GM18526 (cell line): ENCODE results near the gene MYPN.

Experiments used
- POLR2A ChIP-seq: IDR thresholded peaks from 3 replicates; pipeline ENCODE4 v1.6.1; 2011; ENCODE audit not compliant: insufficient read length; ENCODE audit errors: extremely low read depth

MYPN gene

DNA sequence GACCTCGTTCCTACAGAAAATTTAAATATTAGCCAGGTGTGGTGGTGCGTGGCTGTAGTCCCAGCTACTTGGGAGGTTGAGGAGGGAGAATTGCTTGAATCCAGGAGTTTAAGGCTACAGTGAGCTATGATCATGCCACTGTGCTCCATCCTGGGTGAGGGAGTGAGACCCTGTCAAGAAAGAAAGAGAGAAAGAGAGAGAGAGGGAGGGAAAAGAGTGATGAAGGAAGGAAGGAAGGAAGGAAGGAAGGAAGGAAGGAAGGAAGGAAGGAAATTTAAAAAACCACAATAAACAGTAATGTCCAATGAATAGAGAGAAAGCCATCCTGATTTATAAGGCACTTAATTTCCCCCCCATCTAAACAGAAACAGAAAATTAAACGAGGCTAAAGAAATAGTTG is 9.4 kb downstream of the MYPN start:
- TF ChIP-seq POLR2A, result no peak

DNA sequence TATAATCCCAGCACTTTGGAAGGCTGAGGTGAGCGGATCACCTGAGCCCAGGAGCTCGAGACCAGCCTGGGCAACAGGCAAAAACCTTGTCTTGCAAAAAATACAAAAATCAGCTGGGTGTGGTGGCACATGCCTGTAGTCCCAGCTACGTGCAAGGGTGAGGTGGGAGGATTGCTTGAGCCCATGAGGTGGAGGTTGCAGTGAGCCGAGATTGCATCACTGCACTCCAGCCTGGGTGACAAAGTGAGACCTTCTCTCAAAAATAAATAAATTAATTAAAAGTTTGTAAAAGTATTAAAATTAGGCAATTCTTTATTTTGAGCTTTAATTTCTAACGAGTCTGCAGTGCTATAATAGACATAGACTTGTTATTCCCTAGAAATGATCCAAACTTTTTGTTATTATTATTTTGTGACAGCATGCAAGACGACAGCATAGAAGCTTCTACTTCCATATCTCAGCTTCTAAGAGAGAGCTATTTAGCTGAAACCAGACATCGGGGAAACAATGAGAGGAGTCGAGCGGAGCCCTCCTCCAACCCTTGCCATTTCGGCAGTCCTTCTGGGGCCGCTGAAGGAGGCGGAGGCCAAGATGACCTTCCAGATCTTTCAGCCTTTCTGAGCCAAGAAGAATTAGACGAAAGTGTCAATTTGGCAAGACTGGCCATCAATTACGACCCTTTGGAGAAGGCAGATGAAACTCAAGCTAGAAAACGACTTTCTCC is 11.9 kb downstream of the MYPN start:
- TF ChIP-seq POLR2A, result no peak

DNA sequence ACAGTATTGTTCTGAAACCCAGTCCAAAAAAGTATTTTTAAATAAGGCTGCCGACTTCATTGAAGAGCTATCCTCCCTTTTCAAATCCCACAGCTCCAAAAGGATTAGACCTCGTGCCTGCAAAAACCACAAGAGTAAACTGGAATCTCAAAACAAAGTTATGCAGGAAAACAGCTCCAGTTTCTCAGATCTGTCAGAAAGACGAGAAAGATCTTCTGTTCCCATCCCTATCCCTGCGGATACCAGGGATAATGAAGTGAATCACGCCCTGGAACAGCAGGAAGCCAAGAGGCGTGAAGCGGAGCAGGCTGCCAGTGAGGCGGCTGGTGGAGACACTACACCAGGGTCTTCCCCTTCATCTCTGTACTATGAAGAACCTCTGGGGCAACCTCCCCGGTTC is 12.6 kb downstream of the MYPN start:
- TF ChIP-seq POLR2A, result no peak

DNA sequence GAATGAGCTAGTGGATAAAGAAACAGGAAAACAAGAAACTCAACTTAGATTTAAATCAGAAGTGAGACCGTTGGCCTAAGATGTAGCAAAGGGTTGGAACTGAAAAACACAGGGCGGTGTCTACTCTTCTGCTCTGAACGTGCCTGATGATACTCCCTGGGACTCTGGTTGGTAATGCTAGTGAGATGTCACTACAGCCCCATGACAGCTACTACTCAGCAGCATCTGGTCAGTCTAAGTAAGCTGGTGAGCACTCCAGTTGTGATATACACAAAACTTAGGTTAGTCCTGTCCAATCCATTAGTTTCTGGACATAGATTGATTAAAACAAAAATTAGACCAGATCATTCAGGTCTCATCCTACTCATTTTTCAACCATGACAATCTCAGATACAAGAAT is 15.4 kb downstream of the MYPN start:
- TF ChIP-seq POLR2A, result no peak

DNA sequence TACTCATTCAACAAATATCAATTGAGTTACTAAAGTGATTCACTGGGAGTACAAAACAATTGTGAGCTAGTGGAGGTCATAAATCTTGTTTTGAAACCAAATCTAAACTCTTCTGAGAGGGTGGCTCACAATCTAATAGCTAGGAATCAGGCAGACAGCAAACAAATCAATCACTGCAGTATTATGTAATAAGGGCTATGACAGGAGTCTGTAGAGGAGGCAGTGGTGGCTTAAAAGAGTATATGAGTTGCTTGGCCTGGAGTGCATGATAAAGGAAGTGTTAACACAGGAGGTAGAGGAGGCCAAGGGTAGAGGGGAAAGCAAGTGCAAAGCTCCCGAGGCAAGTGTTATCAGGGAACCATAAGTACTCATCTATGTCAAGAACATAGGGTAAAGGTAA is 16.5 kb downstream of the MYPN start:
- no peak for TF ChIP-seq POLR2A

DNA sequence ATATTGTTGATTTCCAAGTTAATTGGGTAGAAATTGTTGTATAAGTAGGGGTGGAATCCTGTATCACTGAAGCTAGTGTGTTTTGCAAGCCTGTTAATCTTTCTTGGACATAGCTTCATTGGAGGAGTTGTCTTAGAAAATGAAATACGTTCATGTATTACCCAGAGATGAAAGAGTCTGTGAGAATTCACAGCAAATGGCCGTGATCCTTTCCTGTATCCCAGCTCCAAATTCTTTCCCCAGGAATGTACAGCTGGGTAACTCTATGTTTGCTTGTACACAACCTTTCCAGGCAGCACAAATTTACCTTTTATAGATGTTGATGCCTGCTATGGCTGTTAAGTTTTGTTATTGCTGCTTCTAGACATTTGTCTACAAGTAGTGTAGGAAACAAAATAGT is 18.7 kb downstream of the MYPN start:
- TF ChIP-seq POLR2A, result no peak

DNA sequence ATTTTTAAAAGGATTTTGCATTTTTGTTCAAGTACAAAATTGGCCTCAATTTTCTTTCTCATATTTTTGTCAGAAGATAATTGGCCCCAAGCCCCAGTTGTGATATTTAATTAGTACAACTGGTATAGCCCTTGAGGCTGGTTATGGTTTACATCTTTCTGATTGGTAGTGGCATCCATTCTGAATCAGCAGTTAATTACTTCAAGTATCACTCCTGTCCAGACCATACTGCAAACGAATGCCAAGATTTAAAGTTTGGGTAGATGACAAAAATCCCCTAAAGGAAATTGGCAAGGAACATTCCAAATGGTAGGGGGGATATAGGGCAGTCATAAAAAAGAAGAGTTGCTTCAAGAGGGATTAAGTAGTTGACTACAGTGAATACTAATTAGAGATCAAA is 23.1 kb downstream of the MYPN start:
- TF ChIP-seq POLR2A, result no peak

DNA sequence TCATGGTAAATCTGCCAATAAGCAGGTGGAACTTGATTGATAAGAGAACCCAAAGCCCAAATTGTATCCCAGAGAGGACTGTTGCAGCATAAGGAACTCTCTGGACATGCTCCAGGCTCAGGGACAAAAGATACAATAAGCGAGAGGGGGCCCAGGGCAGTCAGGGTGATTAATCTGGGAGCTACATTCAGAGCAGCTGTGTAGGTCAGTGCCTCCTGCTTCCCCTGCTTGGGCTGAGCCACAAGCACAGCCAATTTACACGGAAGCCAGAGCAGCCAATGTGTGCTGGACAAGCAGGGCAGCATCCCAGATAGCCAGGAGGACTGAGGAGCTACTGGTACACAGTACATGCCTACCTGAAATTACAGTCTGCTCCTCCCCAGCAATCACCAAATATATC is 24.2 kb downstream of the MYPN start:
- no peak for TF ChIP-seq POLR2A

DNA sequence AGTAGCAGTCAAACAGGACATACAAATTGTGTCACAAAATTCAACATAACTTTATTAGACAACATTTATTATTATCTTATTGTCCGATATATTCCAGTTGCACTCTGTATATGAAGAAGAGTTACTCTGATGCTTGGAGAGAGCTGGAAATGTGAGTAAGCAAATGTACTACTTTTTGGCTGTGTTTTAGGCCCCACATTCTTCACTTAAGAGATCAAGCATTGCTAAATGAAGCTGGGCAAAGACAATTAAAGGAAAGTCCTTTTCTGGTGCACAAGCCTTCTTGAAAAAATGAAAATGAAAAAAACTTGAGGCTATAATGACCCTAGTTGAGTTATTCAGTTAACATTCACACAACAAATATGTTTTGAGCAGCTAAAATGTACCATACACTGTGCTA is 26.1 kb downstream of the MYPN start:
- TF ChIP-seq POLR2A, result no peak

DNA sequence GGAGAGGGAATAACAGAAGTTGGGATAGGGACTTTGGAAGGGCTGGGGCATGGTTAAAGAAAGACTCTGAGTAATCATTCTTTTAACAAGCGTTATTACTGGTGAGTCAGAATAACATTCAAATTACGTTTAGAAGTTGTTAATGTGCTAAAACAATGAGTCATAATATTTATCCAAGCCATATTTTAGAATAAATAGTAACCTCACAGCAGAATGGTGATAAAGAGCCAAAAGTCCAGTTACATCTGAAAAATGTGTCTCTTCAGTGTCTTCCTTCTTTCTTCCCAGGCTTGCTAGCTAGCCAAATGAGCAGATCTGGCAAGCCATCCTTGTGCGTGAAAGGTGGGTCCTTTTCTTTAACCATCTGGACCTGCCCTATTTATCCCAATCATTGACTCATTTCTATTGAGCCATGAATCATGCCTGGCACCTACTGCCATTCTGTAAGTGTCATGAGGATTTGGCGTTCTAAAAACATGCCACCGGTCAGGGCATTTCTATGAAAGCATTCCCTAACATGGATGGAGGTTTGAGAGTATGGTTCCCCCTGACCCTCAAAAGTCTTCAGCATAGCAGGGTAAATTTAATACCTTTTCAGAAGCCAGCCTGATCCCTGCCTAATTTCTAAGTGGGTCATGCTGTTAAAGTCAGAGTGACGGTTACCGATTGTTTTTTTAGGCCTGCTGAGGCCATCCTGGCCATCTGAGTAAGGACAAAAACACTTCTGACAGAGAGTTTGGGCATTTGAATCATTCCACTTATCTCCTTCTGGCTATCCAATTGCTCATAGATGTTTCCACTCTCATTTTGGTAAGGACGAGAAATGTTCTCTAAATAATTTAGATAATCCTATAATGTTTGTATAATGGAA is 26.9 kb downstream of the MYPN start:
- TF ChIP-seq POLR2A, result no peak

DNA sequence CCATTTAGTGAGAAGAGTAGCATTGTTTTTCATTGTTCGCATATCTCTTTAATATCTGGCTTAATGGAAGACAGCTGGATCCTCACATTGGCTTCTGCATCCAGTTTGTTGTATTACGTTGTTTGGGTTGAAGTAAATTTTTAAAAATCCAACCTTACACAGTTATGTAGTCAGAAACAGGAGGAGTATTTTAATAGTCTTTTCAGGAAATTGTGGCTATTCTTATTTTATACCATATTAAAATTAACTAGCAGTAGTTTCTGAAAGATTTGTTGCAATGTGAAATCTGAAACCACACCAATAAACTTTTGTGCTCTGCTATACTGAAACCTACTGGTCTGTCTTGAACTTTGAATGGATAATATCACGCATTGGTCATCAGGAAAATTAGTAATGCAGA is 27.9 kb downstream of the MYPN start:
- no peak for TF ChIP-seq POLR2A

DNA sequence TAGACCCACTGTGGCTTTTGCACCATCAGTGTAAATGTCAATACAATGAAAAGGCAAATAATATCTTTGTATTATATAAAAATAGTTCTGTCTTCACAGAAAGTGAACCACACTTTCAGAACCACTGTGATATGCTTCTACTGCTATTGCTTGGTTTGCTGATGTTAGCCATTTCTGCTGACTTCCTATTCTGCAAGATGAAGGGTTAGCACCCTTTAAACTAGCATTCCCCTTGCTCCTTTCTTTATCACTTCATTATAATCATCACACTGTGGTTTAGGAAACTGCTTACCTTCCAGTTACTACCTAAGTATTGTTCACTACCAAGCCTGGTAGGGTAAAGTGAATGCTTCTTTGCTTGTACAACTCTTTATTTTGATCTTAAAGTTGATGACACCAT is 29.2 kb downstream of the MYPN start:
- TF ChIP-seq POLR2A, result no peak

DNA sequence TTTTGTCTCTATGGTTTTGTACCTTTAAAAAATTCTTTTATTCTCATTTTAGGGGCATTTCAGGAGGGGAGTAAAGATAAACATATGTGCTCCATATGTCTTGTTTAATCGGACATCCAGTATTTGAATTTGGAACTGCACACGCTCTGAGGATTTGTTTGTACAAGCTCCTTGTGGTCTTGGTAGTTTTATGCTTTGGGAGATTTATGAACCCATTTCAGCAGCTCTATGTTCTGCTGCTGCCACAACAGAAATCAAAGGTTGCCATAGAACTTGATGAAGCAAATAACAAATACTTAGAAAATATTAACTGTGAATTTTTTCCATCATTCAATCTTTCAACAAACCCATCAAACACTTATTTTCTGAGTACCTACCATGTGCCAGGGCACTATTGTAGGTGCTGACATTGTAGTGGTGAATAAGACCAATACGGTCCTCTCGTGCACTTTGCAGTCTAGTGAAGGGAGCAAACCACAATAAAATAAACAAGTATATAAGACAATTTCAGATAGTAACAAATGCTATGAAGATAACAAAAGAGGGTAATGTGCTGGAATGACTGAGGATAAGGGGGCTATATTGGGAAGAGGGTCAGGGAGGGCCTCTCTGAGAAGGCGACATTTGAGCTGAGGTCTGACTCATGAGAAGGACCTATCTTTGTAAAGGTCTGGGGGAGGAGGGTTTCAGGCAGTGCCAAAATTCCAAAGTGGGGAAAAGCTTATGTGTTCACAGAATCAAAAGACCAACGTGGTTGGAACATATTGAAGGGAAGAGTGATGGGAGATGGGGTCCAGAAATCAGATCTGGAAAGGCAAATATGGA is 30.4 kb downstream of the MYPN start:
- TF ChIP-seq POLR2A, result no peak

DNA sequence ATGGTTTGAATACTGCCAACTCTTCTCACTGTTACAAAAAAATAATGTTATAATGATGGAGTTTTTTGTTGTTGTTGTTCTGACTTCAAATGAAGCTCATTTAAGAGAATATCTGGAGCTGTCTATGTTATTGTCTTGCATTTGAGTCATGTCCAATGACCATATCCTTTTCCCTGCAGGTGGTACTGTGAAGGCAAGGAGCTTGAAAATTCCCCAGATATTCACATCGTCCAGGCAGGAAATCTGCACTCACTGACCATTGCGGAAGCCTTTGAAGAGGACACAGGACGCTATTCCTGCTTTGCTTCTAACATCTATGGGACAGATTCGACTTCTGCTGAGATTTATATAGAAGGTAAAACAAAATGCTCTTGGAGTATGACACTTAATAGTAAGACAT is 33.5 kb downstream of the MYPN start:
- no peak for TF ChIP-seq POLR2A

DNA sequence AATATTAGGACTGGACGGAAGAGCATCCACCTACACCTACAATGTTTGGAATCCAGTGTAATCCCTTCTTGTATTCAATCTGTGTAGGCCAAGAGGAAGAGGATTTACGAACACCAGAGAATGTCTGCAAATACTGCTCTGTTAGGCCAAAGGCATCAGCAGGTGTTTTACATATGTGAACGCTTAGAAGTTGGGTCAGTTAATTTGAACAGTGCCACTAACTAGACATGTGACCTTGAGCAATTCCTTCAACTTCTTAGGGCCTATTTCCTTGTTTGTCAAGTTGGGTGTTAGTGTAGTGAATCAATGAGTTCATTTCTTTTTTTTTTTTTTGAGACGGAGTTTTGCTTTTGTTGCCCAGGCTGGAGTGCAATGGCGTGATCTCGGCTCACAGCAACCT is 35.4 kb downstream of the MYPN start:
- TF ChIP-seq POLR2A, result no peak

DNA sequence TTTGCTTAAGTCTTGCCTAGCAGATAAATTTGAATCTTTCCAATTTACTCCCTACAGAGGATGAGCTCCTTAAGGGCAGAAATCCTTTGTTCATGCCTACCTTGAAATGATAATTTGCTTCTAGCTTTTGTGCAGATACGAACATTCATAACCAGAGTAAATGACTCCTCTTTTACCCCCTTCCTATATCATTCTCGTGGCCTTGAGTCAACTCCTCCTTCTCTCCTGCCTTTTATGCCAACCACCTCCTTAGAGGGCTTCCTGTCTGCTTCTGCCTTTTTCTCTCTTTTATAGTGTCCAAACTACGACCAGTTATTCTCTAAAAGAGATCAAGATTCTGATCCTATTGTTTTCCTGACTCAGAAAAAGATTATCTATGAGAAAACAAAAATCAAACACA is 36.4 kb downstream of the MYPN start:
- no peak for TF ChIP-seq POLR2A

DNA sequence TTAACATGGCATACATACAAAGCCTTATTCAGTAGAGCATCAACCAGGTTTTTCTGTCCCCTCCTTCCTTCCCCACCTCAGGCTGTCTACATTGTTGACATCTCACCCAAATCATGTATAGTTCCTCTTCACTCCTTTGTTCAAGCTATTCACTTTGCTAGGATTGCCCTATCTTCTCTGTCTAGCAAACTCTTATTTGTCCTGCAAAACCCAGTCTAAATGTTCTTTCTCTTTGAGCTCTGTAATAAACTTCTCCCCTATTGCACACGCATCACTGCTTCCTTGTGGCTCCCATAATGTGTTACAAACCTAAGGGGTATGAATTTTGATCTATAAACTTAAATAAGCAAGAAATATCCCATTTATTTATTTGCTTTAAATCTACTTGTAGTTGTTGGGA is 36.8 kb downstream of the MYPN start:
- no peak for TF ChIP-seq POLR2A

DNA sequence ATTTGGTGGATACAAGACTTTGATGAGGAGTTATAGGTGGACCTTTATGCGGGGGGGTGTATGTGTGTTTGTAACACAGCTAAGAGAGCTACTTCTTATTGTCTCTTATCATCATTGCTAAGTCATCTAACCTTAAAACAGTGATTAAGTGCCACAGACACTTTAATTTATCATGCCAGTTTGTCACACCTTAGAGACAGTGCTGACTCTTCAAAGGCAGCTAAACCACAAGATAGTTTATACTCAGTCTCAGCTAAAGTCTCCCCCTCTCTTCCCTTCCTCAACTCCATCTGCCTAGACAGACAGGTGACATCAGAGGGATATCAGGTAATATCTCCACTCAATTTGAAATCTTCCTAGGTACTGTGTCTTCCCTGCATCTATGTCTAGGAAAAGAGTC is 42.2 kb downstream of the MYPN start:
- TF ChIP-seq POLR2A, result no peak
